ENCODE measurements around the gene RBPJ.

Gene RBPJ

GRCh38 chr4:26320538-26321372, at the start of gene RBPJ:
RBPJ (plus strand) TSS chr4:26321014; CDS start chr4:26321029, 15 bp downstream.
- DNase-seq (ENCODE audit: low read depth in 3 of 3): peak; percentile 68 to 72 (median 70)

- DNase-seq (ENCODE audit: low read depth in 3 of 3): no peak
These were observed 49.1 kb upstream of the RBPJ start for GRCh38 chr4:26271703-26272102.

GRCh38 chr4:26272654-26273615, 47.9 kb upstream of the RBPJ start:
- DNase-seq (ENCODE audit: low read depth in 3 of 3): no peak

GRCh38 chr4:26273616-26273980, 47.2 kb upstream of the RBPJ start:
- no peak for DNase-seq (ENCODE audit: low read depth in 3 of 3)

- DNase-seq (ENCODE audit: low read depth in 3 of 3): no peak
These were observed 45.5 kb upstream of the RBPJ start for GRCh38 chr4:26275281-26275680.

- DNase-seq (ENCODE audit: low read depth in 3 of 3): no peak
These were observed 41.4 kb upstream of the RBPJ start for GRCh38 chr4:26279446-26279845.

- no peak for DNase-seq (ENCODE audit: low read depth in 3 of 3)
These were observed 38.9 kb upstream of the RBPJ start for GRCh38 chr4:26281881-26282280.

- DNase-seq (ENCODE audit: low read depth in 3 of 3): no peak
These were observed 36.3 kb upstream of the RBPJ start for GRCh38 chr4:26284536-26284935.

GRCh38 chr4:26285272-26285671, 35.5 kb upstream of the RBPJ start:
- DNase-seq (ENCODE audit: low read depth in 3 of 3): no peak

- no peak for DNase-seq (ENCODE audit: low read depth in 3 of 3)
These were observed 33.1 kb upstream of the RBPJ start for GRCh38 chr4:26287756-26288155.

GRCh38 chr4:26288355-26288909, 32.4 kb upstream of the RBPJ start:
- no peak for DNase-seq (ENCODE audit: low read depth in 3 of 3)

- DNase-seq (ENCODE audit: low read depth in 3 of 3): no peak
These were observed 31.4 kb upstream of the RBPJ start for GRCh38 chr4:26289401-26289800.

- no peak for DNase-seq (ENCODE audit: low read depth in 3 of 3)
These were observed 30.5 kb upstream of the RBPJ start for GRCh38 chr4:26290321-26290720.

GRCh38 chr4:26294904-26295303, 25.9 kb upstream of the RBPJ start:
- no peak for DNase-seq (ENCODE audit: low read depth in 3 of 3)

- DNase-seq (ENCODE audit: low read depth in 3 of 3): no peak
These were observed 24.8 kb upstream of the RBPJ start for GRCh38 chr4:26296021-26296420.

- no peak for DNase-seq (ENCODE audit: low read depth in 3 of 3)
These were observed 24.3 kb upstream of the RBPJ start for GRCh38 chr4:26296514-26296913.

- DNase-seq (ENCODE audit: low read depth in 3 of 3): no peak
These were observed 23.6 kb upstream of the RBPJ start for GRCh38 chr4:26297219-26297618.

- DNase-seq (ENCODE audit: low read depth in 3 of 3): no peak
These were observed 22.4 kb upstream of the RBPJ start for GRCh38 chr4:26298198-26298947.

GRCh38 chr4:26299254-26299882, 21.4 kb upstream of the RBPJ start:
- no peak for DNase-seq (ENCODE audit: low read depth in 3 of 3)

- DNase-seq (ENCODE audit: low read depth in 3 of 3): no peak
These were observed 20.2 kb upstream of the RBPJ start for GRCh38 chr4:26300314-26301307.
